Measurements from ENCODE around the gene HSD17B1. TPM values are rescaled to one million over a fixed set of nuclear protein-coding genes. Genes with fewer than 3 reads are reported as not detected.
A peak's percentile ranks its signal among the peaks of the same experiment; 100 is the strongest.

HSD17B1 gene
- total RNA-seq, 1 experiment from 2014 or later = 1.5 TPM

DNA sequence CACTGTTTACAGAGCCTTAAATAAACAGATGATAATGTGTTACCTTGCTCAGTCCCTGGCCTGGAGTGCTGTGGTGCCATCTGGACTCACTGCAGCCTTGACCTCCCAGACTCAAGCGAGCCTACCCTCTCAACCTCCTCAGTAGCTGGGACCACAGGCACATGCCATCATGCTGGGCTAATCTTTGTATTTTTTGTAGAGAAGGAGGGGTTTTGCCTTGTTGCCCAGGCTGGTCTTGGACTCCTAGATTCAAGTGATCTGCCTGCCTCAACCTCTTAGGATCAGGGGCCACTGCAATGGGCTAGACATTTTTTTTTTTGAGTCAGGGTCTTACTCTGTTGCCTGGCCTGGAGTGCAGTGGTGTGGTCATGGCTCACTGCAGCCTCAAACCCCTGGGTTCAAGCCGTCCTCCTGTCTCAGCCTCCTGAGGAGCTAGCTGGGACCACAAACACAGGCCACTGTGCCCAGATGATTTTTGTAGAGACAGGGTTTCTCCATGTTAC lies 21.7 kb upstream of the HSD17B1 start:
- H3K23me2 ChIP-seq (ENCODE audit: insufficient read length, low read depth, low read length, poor library complexity, severe bottlenecking) = peaks cover 3% of the 10 kb centered on the region
- no peaks in the 10 kb centered on the region for H3K79me1 ChIP-seq (ENCODE audit: insufficient read depth, low read depth, low read length, poor library complexity, severe bottlenecking)
- no peak overlapping the region for H2AFZ ChIP-seq (ENCODE audit: low read length)
- H2BK5ac ChIP-seq (ENCODE audit: insufficient read length, low read length) = no peak overlapping the region
- no peaks in the 10 kb centered on the region; a peak in 2 of 7 replicates for H3K36me3 Mint-ChIP-seq (ENCODE audit: insufficient read depth in 1 of 3, low read depth in 3 of 3)
- H3K27me3 Mint-ChIP-seq (ENCODE audit: low read depth) = peaks cover 48% of the 10 kb centered on the region
- no CpG with 5 or more reads among the region's 2 CpGs for WGBS (ENCODE audit: extremely low coverage, insufficient read length, low lambda C conversion rate)
- no peak overlapping the region for H2BK15ac ChIP-seq (ENCODE audit: low read depth, low read length)
- H3K9me3 Mint-ChIP-seq = 0 out of 5 replicates have a peak, but pooled peaks cover 0 to 3% of the 10 kb centered on the region in 2 experiments
- H3K27ac Mint-ChIP-seq = no peak overlapping the region
- H3K4me1 ChIP-seq (ENCODE audit: insufficient read depth, low read length) = no peaks in the 10 kb centered on the region
- H3K9me3 ChIP-seq (ENCODE audit: control insufficient read depth, low read depth, low read length) = no peaks in the 10 kb centered on the region
- H4K8ac ChIP-seq (replicated peaks; ENCODE audit: insufficient read length, low read depth, low read length) = no peak overlapping the region
- no peak overlapping the region for H3K23ac ChIP-seq (ENCODE audit: insufficient read length, low read depth, low read length)
- peaks cover 8 to 15% of the 10 kb centered on the region in 2 experiments for H3K4me1 Mint-ChIP-seq
- no peak overlapping the region for H3K4ac ChIP-seq (ENCODE audit: low read depth, low read length)
- TF ChIP-seq, protein P1, sequence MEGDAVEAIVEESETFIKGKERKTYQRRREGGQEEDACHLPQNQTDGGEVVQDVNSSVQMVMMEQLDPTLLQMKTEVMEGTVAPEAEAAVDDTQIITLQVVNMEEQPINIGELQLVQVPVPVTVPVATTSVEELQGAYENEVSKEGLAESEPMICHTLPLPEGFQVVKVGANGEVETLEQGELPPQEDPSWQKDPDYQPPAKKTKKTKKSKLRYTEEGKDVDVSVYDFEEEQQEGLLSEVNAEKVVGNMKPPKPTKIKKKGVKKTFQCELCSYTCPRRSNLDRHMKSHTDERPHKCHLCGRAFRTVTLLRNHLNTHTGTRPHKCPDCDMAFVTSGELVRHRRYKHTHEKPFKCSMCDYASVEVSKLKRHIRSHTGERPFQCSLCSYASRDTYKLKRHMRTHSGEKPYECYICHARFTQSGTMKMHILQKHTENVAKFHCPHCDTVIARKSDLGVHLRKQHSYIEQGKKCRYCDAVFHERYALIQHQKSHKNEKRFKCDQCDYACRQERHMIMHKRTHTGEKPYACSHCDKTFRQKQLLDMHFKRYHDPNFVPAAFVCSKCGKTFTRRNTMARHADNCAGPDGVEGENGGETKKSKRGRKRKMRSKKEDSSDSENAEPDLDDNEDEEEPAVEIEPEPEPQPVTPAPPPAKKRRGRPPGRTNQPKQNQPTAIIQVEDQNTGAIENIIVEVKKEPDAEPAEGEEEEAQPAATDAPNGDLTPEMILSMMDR (conservative IDR thresholded peaks at IDR 0.05) = no peak
- no peaks in the 10 kb centered on the region for H4K20me1 ChIP-seq (ENCODE audit: control insufficient read depth, insufficient read depth, insufficient read length)
- no peak overlapping the region for H4K5ac ChIP-seq (ENCODE audit: insufficient read length, low read depth, low read length)
- no peak overlapping the region for H4K91ac ChIP-seq (ENCODE audit: insufficient read length, low read depth, low read length)
- no peak overlapping the region for H3K27ac ChIP-seq (ENCODE audit: insufficient read length, low read depth, low read length)
- no peak overlapping the region for H3K56ac ChIP-seq (ENCODE audit: insufficient read length, low read depth, low read length)
- no peak for DNase-seq
- H3K14ac ChIP-seq (ENCODE audit: insufficient read depth, low read length) = no peak overlapping the region
- H3K27me3 ChIP-seq (ENCODE audit: insufficient read depth, low read length) = no peaks in the 10 kb centered on the region
- no peak overlapping the region for H2BK12ac ChIP-seq (ENCODE audit: insufficient read length, low read depth, low read length)
- no peak overlapping the region for H2AK5ac ChIP-seq (ENCODE audit: insufficient read length, low read length)
- no peak overlapping the region for H2BK20ac ChIP-seq (ENCODE audit: low read depth, low read length, poor library complexity, severe bottlenecking)
- no peaks in the 10 kb centered on the region for H3K79me2 ChIP-seq (ENCODE audit: insufficient read depth, low read length)
- peak overlapping the region in 1 of 2 experiments; percentile 46; a peak in 2 of 5 replicates for H3K4me3 Mint-ChIP-seq
- H2BK120ac ChIP-seq (ENCODE audit: low read depth, low read length, poor library complexity, severe bottlenecking) = no peak overlapping the region
- H3K9ac ChIP-seq (ENCODE audit: extremely low read depth, insufficient read length, low read length) = no peak overlapping the region
- H3T11ph ChIP-seq (ENCODE audit: low read length) = no peak overlapping the region
- H3K18ac ChIP-seq (ENCODE audit: insufficient read length, low read depth, low read length) = no peak overlapping the region
- no peak overlapping the region for H3K4me2 ChIP-seq (ENCODE audit: insufficient read depth, insufficient read length, low read length)
